Cerebellar cortex (tissue), 1 donor: ENCODE measurements around the gene ABCB4.
A peak's percentile ranks its signal among the peaks of the same experiment; 100 is the strongest.

Experiments
- DNase-seq: peaks from one replicate; pipeline ENCODE4 v3.0.0-alpha.2; 2015; ENCODE audit warnings: low spot score

The ABCB4 gene

GRCh38 chr7:87475359-87476178, at the start of gene ABCB4:
Gene ABCB4, minus strand, starts transcription at chr7:87475680. Its CDS starts 215 bp downstream, at chr7:87475465.
- DNase-seq = no peak

GRCh38 chr7:87518735-87519134, 43.3 kb upstream of the ABCB4 start:
- DNase-seq = no peak

GRCh38 chr7:87517891-87518290, 42.4 kb upstream of the ABCB4 start:
- no peak for DNase-seq

GRCh38 chr7:87517136-87517815, 41.8 kb upstream of the ABCB4 start:
- no peak for DNase-seq

GRCh38 chr7:87513735-87514335, 38.4 kb upstream of the ABCB4 start:
- no peak for DNase-seq

GRCh38 chr7:87512906-87513305, 37.4 kb upstream of the ABCB4 start:
- no peak for DNase-seq

GRCh38 chr7:87511510-87511909, 36.0 kb upstream of the ABCB4 start:
- no peak for DNase-seq

GRCh38 chr7:87510411-87510875, 35.0 kb upstream of the ABCB4 start:
- DNase-seq = peak; percentile 41

- no peak for DNase-seq
These were observed 32.0 kb upstream of the ABCB4 start for GRCh38 chr7:87507446-87507845.

- DNase-seq = peak; percentile 15
These were observed 31.0 kb upstream of the ABCB4 start for GRCh38 chr7:87506246-87507180.

- DNase-seq = no peak
These were observed 30.2 kb upstream of the ABCB4 start for GRCh38 chr7:87505557-87506245.

- DNase-seq = no peak
These were observed 29.6 kb upstream of the ABCB4 start for GRCh38 chr7:87505122-87505521.

- no peak for DNase-seq
These were observed 24.0 kb upstream of the ABCB4 start for GRCh38 chr7:87499494-87499893.

- no peak for DNase-seq
These were observed 23.4 kb upstream of the ABCB4 start for GRCh38 chr7:87498893-87499292.

GRCh38 chr7:87497482-87497881, 22.0 kb upstream of the ABCB4 start:
- DNase-seq = no peak

- DNase-seq = no peak
These were observed 19.9 kb upstream of the ABCB4 start for GRCh38 chr7:87495366-87495765.

- DNase-seq = no peak
These were observed 19.0 kb upstream of the ABCB4 start for GRCh38 chr7:87494454-87494853.

GRCh38 chr7:87483131-87483530, 7.7 kb upstream of the ABCB4 start:
- no peak for DNase-seq

- no peak for DNase-seq
These were observed 6.6 kb upstream of the ABCB4 start for GRCh38 chr7:87482115-87482514.

GRCh38 chr7:87480386-87480785, 4.9 kb upstream of the ABCB4 start:
- no peak for DNase-seq

- DNase-seq = no peak
These were observed 4.5 kb upstream of the ABCB4 start for GRCh38 chr7:87479951-87480350.
